ENCODE results near the gene IKZF4.
A peak's percentile ranks its signal among the peaks of the same experiment; 100 is the strongest.
"Not testable (repeated sequence)": the region's sequence is repeated elsewhere in the genome, so short reads cannot be mapped to it uniquely, and the experiment has no call there.

Gene IKZF4

DNA sequence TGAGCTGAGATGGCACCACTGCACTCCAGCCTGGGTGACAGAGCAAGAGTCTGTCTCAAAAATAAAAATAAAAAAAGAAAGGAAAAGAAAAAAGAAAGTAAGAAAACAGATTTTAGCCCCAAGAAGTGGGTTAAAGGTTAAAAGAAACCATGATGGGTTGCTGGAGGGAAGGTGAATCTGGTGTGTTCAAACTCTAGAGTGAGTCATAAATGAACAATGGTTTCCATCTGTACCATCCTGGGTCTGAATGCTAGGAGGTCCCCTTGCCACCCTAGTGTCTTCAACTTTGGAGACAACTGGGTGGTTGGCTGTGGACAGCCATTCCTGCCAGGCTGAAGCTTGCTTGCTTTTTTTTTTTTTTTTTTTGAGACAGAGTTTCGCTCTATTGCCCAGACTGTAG is 19.3 kb downstream of the IKZF4 start:
- DNase-seq (ENCODE audit: low read depth, low spot score), result no peak

- peak; percentile 73 for DNase-seq (ENCODE audit: low read depth, low spot score)
Observed at GRCh38 chr12:56040963-56041551, 20.2 kb downstream of the IKZF4 start.

GRCh38 chr12:56041552-56042429 is 20.9 kb downstream of the IKZF4 start, which contains the start of gene RPS26:
Gene RPS26, plus strand, starts transcription at chr12:56041918. Its CDS starts 249 bp downstream, at chr12:56042167.
- peak; percentile 98 for DNase-seq (ENCODE audit: low read depth, low spot score)

DNA sequence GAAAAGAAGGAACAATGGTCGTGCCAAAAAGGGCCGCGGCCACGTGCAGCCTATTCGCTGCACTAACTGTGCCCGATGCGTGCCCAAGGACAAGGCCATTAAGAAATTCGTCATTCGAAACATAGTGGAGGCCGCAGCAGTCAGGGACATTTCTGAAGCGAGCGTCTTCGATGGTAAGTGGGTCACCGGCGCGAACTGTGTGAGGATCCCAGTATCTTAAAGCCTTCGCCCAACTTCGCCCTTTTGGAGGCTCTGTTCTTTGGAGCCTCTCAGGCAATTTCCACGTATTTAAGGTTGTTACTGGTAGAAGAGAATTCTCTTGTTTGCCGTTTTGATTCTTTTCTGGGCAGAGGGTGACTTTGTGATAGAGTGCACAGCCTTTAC is 21.6 kb downstream of the IKZF4 start:
- not testable (repeated sequence) for DNase-seq (ENCODE audit: low read depth, low spot score)

GRCh38 chr12:56042843-56043242 is 22.0 kb downstream of the IKZF4 start:
- no peak for DNase-seq (ENCODE audit: low read depth, low spot score)

DNA sequence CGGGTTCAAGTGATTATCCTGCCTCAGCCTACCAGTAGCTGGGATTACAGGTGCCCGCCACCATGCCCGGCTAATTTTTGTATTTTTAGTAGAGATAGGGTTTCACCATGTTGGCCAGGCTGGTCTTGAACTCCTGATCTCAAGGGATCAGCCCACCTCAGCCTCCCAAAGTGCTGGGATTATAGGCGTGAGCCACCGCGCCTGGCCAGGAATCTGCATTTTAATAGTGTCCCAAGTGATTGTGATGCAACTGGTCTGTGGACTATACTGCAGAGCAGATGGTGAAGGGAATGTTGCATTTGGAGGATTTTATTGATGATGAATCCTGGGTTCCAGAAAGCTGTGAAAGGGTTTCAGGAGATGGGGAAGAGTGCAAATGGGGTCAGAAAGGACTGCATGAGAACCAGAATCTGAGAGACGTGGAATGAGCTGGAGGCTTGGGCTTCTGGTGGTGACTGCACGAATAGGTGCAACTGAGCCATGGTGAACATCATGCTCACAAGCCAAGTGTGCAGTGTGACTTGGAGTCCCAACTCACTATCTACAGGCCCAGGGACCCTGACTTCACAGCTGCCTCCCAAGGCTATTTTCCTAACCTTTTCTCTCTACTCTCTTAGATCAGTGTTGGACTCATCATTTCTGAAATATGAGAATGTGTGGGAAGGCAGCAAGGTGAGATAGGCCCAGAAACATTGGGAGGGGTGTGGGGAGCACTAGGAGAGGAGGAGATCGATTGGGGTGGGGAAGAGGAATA is 25.4 kb downstream of the IKZF4 start:
- DNase-seq (ENCODE audit: low read depth, low spot score), result no peak

- no peak for DNase-seq (ENCODE audit: low read depth, low spot score)
Observed at GRCh38 chr12:56053407-56053893, 32.6 kb downstream of the IKZF4 start.

DNA sequence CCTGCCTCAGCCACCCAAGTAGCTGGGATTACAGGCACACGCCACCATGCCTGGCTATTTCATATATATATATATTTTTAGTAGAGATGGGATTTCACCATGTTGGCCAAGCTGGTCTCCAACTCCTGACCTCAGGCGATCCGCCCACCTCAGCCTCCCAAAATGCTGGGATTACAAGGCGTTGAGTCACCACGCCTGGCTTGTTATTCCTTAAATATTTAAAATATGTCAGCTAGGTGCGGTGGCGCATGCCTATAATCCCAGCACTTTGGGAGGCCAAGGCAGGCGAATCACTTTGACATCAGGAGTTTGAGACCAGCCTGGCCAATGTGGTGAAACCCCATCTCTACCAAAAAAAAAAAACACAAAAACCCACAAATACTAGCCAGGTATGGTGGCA is 39.1 kb downstream of the IKZF4 start:
- peak; percentile 40 for DNase-seq (ENCODE audit: low read depth, low spot score)

DNA sequence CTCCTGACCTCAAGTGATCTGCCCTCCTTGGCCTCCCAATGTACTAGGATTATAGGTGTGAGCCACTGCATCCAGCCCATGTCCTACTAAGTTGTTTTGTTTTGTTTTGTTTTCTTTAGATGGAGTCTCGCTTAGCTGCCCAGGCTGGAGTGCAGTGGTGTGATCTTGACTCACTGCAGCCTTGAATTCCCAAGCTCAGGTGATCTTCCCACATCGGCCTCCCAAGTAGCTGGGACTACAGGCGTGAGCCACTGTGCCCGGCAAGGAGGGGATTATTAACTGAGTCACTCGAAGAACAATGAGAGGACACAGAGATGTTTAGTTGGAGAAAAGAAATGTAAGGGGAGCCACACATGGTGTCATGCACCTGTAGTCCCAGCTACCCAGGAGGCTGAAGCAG is 41.1 kb downstream of the IKZF4 start:
- no peak for DNase-seq (ENCODE audit: low read depth, low spot score)

- no peak for DNase-seq (ENCODE audit: low read depth, low spot score)
Observed at GRCh38 chr12:56062996-56063395, 42.2 kb downstream of the IKZF4 start.

DNA sequence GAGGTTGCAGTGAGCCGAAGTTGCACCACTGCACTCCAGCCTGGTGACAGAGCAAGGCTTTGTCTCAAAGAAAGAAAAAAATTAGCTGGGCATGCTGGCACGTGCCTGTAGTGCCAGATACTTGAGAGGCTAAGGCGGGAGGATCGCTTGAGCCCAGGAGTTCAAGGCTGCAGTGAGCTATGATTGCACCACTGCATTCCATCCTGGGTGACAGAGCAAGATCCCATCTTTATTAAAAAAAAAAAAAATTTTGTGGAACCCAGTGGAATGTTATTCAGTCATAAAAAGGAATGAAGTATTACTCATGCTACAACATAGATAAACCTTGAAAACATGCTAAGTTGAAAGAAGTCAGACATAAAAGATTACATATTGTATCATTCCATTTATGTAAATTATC is 50.8 kb downstream of the IKZF4 start:
- DNase-seq (ENCODE audit: low read depth, low spot score), result no peak

- DNase-seq (ENCODE audit: low read depth, low spot score), result no peak
Observed at GRCh38 chr12:56074396-56074795, 53.6 kb downstream of the IKZF4 start.

GRCh38 chr12:56077966-56078365 is 57.1 kb downstream of the IKZF4 start:
- not testable (repeated sequence) for DNase-seq (ENCODE audit: low read depth, low spot score)

DNA sequence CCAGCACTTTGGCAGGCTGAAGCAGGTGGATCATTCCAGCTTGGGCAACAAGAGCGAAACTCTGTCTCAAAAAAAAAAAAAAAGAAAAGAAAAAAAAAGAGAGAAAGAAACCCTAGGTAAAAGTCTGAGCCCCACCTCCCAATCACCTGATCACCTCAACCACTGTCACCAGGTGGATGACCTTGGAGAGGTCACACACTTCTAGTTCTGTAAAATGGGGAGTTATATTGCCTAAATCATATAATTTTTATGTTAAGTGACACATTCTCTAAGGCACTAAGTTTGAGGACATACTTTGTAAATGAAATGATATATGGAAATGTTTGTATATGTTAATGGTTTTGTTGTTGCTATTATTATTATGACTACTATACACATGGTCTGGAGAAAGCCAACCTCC is 57.6 kb downstream of the IKZF4 start:
- no peak for DNase-seq (ENCODE audit: low read depth, low spot score)

DNA sequence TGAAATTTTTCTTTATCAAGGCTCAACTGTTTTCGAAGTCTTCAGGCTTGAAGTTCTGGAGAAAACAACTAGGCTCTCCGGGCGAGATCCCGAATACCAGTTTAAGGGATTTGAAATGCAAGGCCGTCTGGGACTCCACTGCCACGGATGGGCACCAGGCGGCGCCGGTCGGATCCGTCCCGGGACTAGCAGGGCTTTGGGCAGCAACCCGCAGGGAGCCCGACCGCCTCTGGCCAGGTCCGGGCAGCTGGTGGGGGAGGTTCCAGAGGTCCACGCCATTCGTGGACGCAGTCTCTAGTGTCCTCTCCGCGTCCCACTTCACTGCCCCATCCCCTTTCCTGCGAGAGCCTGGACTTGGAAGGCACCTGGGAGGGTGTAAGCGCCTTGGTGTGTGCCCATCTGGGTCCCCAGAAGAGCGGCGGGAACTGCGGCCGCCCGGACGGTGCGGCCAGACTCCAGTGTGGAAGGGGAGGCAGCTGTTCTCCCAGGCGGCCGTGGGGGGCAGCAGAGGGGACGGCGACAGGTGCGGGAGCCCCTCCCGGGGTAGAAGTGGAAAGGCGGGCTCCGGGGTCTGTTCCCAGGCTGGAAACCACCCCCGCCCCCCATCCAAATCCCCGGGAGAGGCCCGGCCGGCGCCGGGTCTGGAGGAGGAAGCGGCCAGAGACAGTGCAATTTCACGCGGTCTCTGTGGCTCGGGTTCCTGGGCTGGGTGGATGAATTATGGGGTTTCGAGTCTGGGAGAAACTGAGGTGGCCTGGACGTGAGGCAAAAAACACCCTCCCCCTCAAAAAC is 58.3 kb downstream of the IKZF4 start:
- DNase-seq (ENCODE audit: low read depth, low spot score), result peak; percentile 95

DNA sequence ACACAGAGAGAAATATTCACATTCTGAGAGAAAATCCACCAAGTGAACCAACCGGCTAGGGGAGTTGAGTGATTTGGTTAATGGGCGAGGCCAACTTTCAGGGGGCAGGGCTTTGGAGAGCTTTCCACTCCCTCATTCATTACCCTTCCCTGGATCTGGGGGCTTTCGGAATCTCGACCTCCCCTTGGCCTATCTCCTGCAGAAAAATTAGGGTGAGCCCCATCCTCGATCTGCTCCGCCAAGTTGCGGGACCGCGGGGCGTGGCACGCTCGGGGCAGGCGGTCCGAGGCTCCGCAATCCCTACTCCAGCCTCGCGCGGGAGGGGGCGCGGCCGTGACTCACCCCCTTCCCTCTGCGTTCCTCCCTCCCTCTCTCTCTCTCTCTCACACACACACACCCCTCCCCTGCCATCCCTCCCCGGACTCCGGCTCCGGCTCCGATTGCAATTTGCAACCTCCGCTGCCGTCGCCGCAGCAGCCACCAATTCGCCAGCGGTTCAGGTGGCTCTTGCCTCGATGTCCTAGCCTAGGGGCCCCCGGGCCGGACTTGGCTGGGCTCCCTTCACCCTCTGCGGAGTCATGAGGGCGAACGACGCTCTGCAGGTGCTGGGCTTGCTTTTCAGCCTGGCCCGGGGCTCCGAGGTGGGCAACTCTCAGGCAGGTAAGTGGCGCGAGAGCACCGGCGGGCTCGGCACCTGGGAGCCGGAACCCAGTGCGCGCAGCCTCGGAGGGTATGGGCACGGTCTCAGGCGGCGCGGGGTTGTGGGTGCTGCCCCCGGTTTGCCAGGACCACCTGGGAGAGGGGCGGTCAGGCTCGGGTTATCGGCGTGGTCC is 59.1 kb downstream of the IKZF4 start, which contains the start of gene ERBB3:
Gene ERBB3 (plus strand): TSS at position 443 of the 833 bp plus-strand sequence. CDS start 136 bp downstream, at position 579.
- DNase-seq (ENCODE audit: low read depth, low spot score), result peak; percentile 91

DNA sequence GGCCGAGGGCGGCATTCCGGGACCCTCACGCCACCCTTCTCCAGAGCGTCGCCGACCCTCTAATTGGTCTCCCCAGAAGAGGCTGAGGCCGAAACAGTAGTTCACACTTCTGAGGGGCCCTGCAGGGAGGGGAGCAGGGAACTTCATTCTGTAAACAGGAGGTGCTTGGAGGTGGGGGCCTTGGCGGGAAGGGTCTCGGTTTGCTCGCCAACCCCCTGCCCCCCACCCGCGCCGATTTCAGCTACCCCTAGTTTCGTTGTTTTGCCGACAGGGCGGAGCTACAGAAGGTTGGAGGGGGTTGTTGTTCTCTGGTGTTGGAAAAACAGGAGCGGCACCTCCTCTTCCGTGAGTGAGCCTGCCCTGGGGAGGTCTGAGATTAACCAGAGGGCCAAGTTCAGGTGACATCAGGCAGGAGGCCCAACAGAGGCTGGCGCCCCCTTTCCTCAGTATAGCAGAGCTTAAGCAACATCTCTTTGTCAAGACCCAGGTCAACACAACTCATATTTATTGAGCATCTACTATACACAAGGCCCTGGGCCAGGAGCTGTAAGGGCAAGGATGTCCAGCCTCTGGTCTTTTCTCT is 59.8 kb downstream of the IKZF4 start:
- peak; percentile 58 for DNase-seq (ENCODE audit: low read depth, low spot score)

DNA sequence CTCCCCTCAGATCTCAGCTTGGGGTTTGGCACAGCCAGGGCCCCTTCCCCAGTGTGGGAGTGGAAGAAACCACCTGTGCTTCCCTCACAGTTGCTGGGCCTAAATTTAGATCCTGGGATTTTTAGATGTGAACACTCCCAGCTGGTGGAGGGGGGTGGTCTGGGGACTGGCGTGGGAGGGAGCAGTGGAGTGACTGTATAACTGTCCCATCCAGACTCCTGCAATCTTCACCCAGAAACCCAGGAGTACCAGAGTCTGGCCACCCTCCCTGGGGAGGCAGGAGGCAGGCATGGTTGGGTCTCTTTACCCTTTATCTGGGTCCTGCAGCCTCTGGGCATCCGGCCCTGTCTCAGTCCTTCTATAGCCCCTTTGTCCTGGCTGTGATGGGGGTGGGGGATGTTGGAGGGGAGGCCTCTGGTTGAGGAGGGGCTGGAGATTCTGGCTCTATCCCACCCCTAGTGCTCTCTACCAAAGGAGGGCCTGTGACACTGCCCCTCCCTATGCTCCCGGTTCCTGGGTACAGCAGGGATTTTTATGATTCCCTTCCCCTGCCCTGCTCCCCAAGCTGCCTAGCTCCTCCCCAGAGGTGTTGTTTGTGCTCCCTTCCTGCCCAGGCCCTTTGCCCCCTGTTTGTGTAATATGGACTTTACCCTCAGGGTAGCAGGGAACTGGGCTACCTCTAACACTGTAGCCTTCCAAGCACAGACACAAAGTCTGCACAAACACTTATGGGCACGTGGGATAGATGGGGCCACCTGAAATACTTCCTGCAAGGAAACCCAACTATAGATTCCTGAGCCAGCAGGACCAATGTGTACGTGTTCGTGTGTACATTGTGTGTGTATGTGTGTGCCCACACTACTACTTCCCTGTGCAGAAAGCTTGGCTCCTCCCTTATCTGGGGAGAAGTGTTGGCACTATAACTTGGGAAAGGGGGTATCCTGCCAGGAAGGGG is 60.8 kb downstream of the IKZF4 start:
- DNase-seq (ENCODE audit: low read depth, low spot score), result peak; percentile 29

- no peak for DNase-seq (ENCODE audit: low read depth, low spot score)
Observed at GRCh38 chr12:56082382-56082781, 61.5 kb downstream of the IKZF4 start.

Data from ELF-1 (cell line).